Liver (tissue), 9 donors: Measurements from ENCODE around the gene GFRA4. TPM values are rescaled to one million over a fixed set of nuclear protein-coding genes. Genes with fewer than 3 reads are reported as not detected.

ENCODE experiments used
- DNase-seq: peaks from one replicate; pipeline ENCODE4 v3.0.0-alpha.2; 2017; ENCODE audit warnings: low spot score
- H3K27ac ChIP-seq, 2 donors: one replicate each; pipeline ENCODE4 v1.7.0; 2013; ENCODE audit warnings: inconsistent platforms in 2 of 2, low read length in 2 of 2, control low read depth in 1 of 2, low read depth in 1 of 2, mild to moderate bottlenecking in 1 of 2
- H3K27me3 ChIP-seq, 4 donors: one replicate each; pipeline versions ENCODE4 v1.6.1 to v1.7.0; 2013; ENCODE audit warnings: low read length in 3 of 4, inconsistent platforms in 1 of 4, mild to moderate bottlenecking in 1 of 4, moderate library complexity in 1 of 4; ENCODE audit not compliant: control insufficient read depth in 4 of 4, insufficient read depth in 4 of 4
- H3K36me3 ChIP-seq, 4 donors: one replicate each; pipeline versions ENCODE4 v1.6.1 to v1.7.0; 2013; ENCODE audit warnings: low read length in 3 of 4, mild to moderate bottlenecking in 3 of 4, low read depth in 1 of 4, moderate library complexity in 1 of 4; ENCODE audit not compliant: control insufficient read depth in 4 of 4, insufficient read depth in 3 of 4
- H3K4me1 ChIP-seq, 4 donors: one replicate each; pipeline versions ENCODE4 v1.6.1 to v1.7.0; 2013; ENCODE audit warnings: low read length in 3 of 4, mild to moderate bottlenecking in 3 of 4, moderate library complexity in 1 of 4; ENCODE audit not compliant: control insufficient read depth in 4 of 4, insufficient read depth in 4 of 4
- H3K4me3 ChIP-seq, 3 donors: one replicate each; pipeline versions ENCODE4 v1.6.1 to v1.7.0; 2013; ENCODE audit warnings: low read length in 3 of 3, control low read depth in 1 of 3, low read depth in 1 of 3, mild to moderate bottlenecking in 1 of 3
- H3K9ac ChIP-seq, 2 donors: one replicate each; pipeline ENCODE4 v1.7.0; 2013; ENCODE audit warnings: low read length in 2 of 2, mild to moderate bottlenecking in 2 of 2, moderate library complexity in 2 of 2, control low read depth in 1 of 2, low read depth in 1 of 2
- H3K9me3 ChIP-seq, 4 donors: one replicate each; pipeline versions ENCODE4 v1.6.1 to v1.7.0; 2013; ENCODE audit warnings: low read length in 3 of 4; ENCODE audit not compliant: control insufficient read depth in 4 of 4
- FOXA1 ChIP-seq: IDR thresholded peaks from 2 replicates; pipeline ENCODE4 v1.6.1; 2016; ENCODE audit warnings: antibody characterized with exemption
- FOXA2 ChIP-seq: IDR thresholded peaks from 2 replicates; pipeline ENCODE4 v1.6.1; 2016; ENCODE audit warnings: antibody characterized with exemption
- GABPA ChIP-seq, 2 donors: IDR thresholded peaks in 1 of 2; conservative IDR thresholded peaks in 1 of 2; 2 replicates each; pipeline ENCODE4 v1.6.1; 2016; ENCODE audit warnings: antibody characterized with exemption in 2 of 2, mild to moderate bottlenecking in 1 of 2, moderate library complexity in 1 of 2
- HNF4A ChIP-seq, 2 donors: conservative IDR thresholded peaks; 2 replicates each; pipeline ENCODE4 v1.6.1; 2016; ENCODE audit warnings: antibody characterized with exemption in 2 of 2, mild to moderate bottlenecking in 2 of 2
- HNF4G ChIP-seq: IDR thresholded peaks from 2 replicates; pipeline ENCODE4 v1.6.1; 2016; ENCODE audit warnings: antibody characterized with exemption
- JUND ChIP-seq, 2 donors: IDR thresholded peaks; 2 replicates each; pipeline ENCODE4 v1.6.1; 2016; ENCODE audit warnings: antibody characterized with exemption in 2 of 2
- NR2F2 ChIP-seq: IDR thresholded peaks from 2 replicates; pipeline ENCODE4 v1.6.1; 2016; ENCODE audit warnings: antibody characterized with exemption
- RAD21 ChIP-seq, 2 donors: IDR thresholded peaks; 2 replicates each; pipeline ENCODE4 v1.6.1; 2016; ENCODE audit warnings: antibody characterized with exemption in 2 of 2, mild to moderate bottlenecking in 2 of 2
- RXRA ChIP-seq, 2 donors: IDR thresholded peaks; 2 replicates each; pipeline ENCODE4 v1.6.1; 2017 to 2018; ENCODE audit warnings: antibody characterized with exemption in 2 of 2, mild to moderate bottlenecking in 1 of 2
- SP1 ChIP-seq: IDR thresholded peaks from 2 replicates; pipeline ENCODE4 v1.6.1; 2018; ENCODE audit warnings: antibody characterized with exemption, mild to moderate bottlenecking
- TAF1 ChIP-seq: conservative IDR thresholded peaks from 2 replicates; pipeline ENCODE4 v1.6.1; 2016; ENCODE audit warnings: antibody characterized with exemption, mild to moderate bottlenecking
- YY1 ChIP-seq: IDR thresholded peaks from 2 replicates; pipeline ENCODE4 v1.6.1; 2016; ENCODE audit warnings: antibody characterized with exemption, mild to moderate bottlenecking
- WGBS: extraction: QIAGEN DNeasy Blood & Tissue Kit; methylation state at CpG from one replicate; pipeline ENCODE4 v1.1.7; 2013; 5-methylcytosine and 5-hydroxymethylcytosine counted together
- polyA plus RNA-seq, 2 donors: library from polyadenylated mRNA; stranded (reverse) in 1 of 2; unstranded in 1 of 2; fragments of 200-250 nt in 1 of 2; fragments of >200 nt in 1 of 2; fragmentation: Nextera tagmentation in 1 of 2; extraction: Ambion mirVana in 1 of 2; gene quantifications; one replicate each; pipeline versions ENCODE4 v1.2.1 to v1.2.3, GENCODE V29; 2013 to 2015
- total RNA-seq, 2 donors: library from RNA; depleted of rRNA; stranded (reverse); fragments of >200 nt; gene quantifications; one replicate each; pipeline ENCODE4 v1.2.3, GENCODE V29; 2014
- TF ChIP-seq, protein P1 (sequence below): fragments of 150-350 bp; IDR thresholded peaks from 2 replicates; pipeline ENCODE4 v1.5.1; 2017; ENCODE audit warnings: improper control_type of control experiment, low read depth, low read length; ENCODE audit not compliant: missing input control
- TF ChIP-seq, protein P2 (sequence below): IDR thresholded peaks from 2 replicates; pipeline ENCODE4 v1.6.1; 2016; ENCODE audit warnings: antibody characterized with exemption
- TF ChIP-seq, protein P3 (sequence below): IDR thresholded peaks from 2 replicates; pipeline ENCODE4 v1.6.1; 2016; ENCODE audit warnings: antibody characterized with exemption
- TF ChIP-seq, protein P4 (sequence below): IDR thresholded peaks from 2 replicates; pipeline ENCODE4 v1.6.1; 2016; ENCODE audit warnings: antibody characterized with exemption
- TF ChIP-seq, protein P5 (sequence below): IDR thresholded peaks from 2 replicates; pipeline ENCODE4 v1.6.1; 2016; ENCODE audit warnings: antibody characterized with exemption, mild to moderate bottlenecking
- donor health status: healthy.
- donor health status: healthy.
- donor health status: healthy.
- donor health status: healthy.
- donor health status: healthy.

Gene GFRA4
- total and polyA plus RNA-seq, 4 donors: not detected

DNA sequence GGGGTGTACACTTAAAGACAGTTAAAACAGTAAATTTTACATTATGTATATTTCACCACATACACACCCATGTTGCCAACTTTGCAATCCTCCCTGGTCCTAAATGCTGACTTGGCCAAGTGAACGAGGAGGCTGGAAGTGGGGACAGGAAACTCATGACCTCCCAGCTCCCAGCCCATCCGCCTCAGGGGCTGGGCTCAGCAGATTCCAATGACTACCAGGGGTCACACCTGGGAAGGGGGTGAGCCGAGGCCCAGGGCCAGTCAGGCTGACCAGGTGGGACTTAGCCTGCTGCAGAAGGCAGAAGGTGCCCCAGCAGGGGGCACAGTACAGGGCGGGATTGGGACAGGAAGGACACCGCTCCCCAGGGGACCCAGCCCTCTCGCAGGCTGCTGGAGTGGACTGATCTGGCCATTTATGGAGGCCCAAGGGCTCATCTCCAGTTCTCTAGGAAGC lies 46.8 kb upstream of the GFRA4 start:
- 65% methylated on average over 6 of the region's 6 CpGs for WGBS
- H3K36me3 ChIP-seq: no peaks in the 10 kb centered on the region
- no peaks in the 10 kb centered on the region for H3K27me3 ChIP-seq
- TF ChIP-seq NR2F2 (no peak), RXRA (IDR thresholded peaks at IDR 0.05) (no peak), HNF4G (no peak), HNF4A (conservative IDR thresholded peaks at IDR 0.05) (no peak)
- no peak overlapping the region for H3K27ac ChIP-seq
- no peaks in the 10 kb centered on the region for H3K9me3 ChIP-seq
- no peak overlapping the region for H3K4me3 ChIP-seq
- no peaks in the 10 kb centered on the region for H3K4me1 ChIP-seq
- no peak overlapping the region for H3K9ac ChIP-seq
- DNase-seq: no peak

DNA sequence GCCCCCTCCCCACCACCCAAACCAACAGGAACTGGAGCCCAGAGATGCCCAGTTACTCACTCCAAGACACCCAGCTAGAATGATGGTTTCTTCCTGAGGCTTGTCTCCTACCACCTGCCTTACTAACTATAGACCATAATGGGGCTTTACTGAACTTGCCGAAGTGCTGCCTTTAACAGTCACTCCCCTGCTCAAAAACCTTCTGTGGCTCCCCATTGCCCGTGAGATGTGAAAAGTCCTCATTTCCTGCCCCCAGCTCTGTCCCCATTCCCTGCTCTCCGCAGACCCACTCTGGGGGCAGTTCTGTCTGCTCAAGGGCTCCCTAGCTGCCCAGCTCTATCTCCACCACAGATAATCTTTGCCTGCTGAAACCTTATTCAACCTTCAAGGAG lies 44.3 kb upstream of the GFRA4 start:
- Histone ChIP-seq H3K9ac (no peak overlapping the region), H3K36me3 (no peaks in the 10 kb centered on the region), H3K27me3 (no peaks in the 10 kb centered on the region), H3K4me1 (no peaks in the 10 kb centered on the region), H3K4me3 (no peak overlapping the region), H3K9me3 (no peaks in the 10 kb centered on the region), H3K27ac (no peak overlapping the region)
- TF ChIP-seq SP1 (no peak), GABPA (IDR thresholded peaks at IDR 0.05 in 1 of 2, conservative IDR thresholded peaks at IDR 0.05 in 1 of 2) (no peak), YY1 (no peak)
- TF ChIP-seq, protein P1, sequence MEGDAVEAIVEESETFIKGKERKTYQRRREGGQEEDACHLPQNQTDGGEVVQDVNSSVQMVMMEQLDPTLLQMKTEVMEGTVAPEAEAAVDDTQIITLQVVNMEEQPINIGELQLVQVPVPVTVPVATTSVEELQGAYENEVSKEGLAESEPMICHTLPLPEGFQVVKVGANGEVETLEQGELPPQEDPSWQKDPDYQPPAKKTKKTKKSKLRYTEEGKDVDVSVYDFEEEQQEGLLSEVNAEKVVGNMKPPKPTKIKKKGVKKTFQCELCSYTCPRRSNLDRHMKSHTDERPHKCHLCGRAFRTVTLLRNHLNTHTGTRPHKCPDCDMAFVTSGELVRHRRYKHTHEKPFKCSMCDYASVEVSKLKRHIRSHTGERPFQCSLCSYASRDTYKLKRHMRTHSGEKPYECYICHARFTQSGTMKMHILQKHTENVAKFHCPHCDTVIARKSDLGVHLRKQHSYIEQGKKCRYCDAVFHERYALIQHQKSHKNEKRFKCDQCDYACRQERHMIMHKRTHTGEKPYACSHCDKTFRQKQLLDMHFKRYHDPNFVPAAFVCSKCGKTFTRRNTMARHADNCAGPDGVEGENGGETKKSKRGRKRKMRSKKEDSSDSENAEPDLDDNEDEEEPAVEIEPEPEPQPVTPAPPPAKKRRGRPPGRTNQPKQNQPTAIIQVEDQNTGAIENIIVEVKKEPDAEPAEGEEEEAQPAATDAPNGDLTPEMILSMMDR: no peak
- 91% methylated on average over 3 of the region's 3 CpGs for WGBS
- no peak for DNase-seq

DNA sequence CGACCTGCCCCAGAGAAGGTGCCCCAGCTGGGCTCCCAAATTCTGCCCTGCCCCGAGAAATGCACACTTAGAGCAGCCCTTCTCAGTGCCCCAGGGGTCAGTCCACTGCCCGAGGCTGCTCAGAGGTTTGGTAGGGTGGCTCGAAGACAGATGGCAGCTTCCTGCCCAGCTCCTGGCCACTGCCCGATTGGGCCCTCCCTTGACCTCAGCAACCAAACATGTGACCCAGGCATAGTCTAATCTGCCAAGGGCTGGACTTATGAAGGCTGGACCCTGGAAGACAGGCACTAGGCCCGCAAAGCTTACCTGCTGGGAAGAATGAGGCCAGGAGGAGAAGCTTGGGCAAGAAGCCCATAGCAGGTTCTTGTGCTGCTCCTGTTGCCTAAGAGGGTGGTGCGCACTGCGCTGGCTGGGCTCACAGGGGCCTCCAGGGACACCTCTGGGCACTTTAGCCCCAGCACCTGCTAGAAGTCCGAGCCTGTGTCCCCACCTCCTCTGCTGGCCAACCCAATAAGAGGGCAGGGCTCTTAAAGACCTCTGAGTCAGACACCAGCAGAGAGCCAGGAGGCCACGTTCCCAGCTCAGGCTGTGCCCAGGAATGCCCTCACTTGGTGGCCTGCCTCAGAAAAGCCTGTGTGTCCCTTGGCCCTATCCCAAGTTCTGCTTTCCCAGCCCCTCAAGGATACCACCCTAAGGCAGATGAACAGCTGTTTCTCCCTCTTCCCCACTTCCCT lies 43.7 kb upstream of the GFRA4 start:
- Histone ChIP-seq H3K36me3 (no peaks in the 10 kb centered on the region), H3K27me3 (no peaks in the 10 kb centered on the region), H3K27ac (no peak overlapping the region), H3K4me3 (no peak overlapping the region), H3K9me3 (no peaks in the 10 kb centered on the region), H3K9ac (no peak overlapping the region), H3K4me1 (no peaks in the 10 kb centered on the region)
- TF ChIP-seq RAD21 (IDR thresholded peaks at IDR 0.05) (no peak), FOXA2 (no peak), HNF4A (conservative IDR thresholded peaks at IDR 0.05) (no peak), FOXA1 (no peak), JUND (IDR thresholded peaks at IDR 0.05) (no peak), YY1 (no peak), TAF1 (no peak), GABPA (IDR thresholded peaks at IDR 0.05 in 1 of 2, conservative IDR thresholded peaks at IDR 0.05 in 1 of 2) (no peak)
- TF ChIP-seq, protein P2, sequence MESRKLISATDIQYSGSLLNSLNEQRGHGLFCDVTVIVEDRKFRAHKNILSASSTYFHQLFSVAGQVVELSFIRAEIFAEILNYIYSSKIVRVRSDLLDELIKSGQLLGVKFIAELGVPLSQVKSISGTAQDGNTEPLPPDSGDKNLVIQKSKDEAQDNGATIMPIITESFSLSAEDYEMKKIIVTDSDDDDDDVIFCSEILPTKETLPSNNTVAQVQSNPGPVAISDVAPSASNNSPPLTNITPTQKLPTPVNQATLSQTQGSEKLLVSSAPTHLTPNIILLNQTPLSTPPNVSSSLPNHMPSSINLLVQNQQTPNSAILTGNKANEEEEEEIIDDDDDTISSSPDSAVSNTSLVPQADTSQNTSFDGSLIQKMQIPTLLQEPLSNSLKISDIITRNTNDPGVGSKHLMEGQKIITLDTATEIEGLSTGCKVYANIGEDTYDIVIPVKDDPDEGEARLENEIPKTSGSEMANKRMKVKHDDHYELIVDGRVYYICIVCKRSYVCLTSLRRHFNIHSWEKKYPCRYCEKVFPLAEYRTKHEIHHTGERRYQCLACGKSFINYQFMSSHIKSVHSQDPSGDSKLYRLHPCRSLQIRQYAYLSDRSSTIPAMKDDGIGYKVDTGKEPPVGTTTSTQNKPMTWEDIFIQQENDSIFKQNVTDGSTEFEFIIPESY: no peak
- TF ChIP-seq, protein P1: no peak
- TF ChIP-seq, protein P3, sequence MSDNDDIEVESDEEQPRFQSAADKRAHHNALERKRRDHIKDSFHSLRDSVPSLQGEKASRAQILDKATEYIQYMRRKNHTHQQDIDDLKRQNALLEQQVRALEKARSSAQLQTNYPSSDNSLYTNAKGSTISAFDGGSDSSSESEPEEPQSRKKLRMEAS: no peak
- TF ChIP-seq, protein P4, sequence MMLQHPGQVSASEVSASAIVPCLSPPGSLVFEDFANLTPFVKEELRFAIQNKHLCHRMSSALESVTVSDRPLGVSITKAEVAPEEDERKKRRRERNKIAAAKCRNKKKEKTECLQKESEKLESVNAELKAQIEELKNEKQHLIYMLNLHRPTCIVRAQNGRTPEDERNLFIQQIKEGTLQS: no peak
- TF ChIP-seq, protein P5, sequence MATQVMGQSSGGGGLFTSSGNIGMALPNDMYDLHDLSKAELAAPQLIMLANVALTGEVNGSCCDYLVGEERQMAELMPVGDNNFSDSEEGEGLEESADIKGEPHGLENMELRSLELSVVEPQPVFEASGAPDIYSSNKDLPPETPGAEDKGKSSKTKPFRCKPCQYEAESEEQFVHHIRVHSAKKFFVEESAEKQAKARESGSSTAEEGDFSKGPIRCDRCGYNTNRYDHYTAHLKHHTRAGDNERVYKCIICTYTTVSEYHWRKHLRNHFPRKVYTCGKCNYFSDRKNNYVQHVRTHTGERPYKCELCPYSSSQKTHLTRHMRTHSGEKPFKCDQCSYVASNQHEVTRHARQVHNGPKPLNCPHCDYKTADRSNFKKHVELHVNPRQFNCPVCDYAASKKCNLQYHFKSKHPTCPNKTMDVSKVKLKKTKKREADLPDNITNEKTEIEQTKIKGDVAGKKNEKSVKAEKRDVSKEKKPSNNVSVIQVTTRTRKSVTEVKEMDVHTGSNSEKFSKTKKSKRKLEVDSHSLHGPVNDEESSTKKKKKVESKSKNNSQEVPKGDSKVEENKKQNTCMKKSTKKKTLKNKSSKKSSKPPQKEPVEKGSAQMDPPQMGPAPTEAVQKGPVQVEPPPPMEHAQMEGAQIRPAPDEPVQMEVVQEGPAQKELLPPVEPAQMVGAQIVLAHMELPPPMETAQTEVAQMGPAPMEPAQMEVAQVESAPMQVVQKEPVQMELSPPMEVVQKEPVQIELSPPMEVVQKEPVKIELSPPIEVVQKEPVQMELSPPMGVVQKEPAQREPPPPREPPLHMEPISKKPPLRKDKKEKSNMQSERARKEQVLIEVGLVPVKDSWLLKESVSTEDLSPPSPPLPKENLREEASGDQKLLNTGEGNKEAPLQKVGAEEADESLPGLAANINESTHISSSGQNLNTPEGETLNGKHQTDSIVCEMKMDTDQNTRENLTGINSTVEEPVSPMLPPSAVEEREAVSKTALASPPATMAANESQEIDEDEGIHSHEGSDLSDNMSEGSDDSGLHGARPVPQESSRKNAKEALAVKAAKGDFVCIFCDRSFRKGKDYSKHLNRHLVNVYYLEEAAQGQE: no peak
- no peak for DNase-seq
- WGBS: 84% methylated on average over 10 of the region's 10 CpGs
